Tibial nerve (tissue), 4 donors: ENCODE measurements around the gene ITGA5.

ENCODE experiments used
- EP300 ChIP-seq, 2 donors: sonication (generic); formaldehyde crosslinking; IDR thresholded peaks; one replicate each; pipeline ENCODE4 v1.6.1; 2017; ENCODE audit warnings: antibody characterized with exemption in 2 of 2, mild to moderate bottlenecking in 1 of 2
- POLR2A ChIP-seq, 2 donors: fragments of 450-650 bp; IDR thresholded peaks; one replicate each; pipeline ENCODE4 v1.6.1; 2017; ENCODE audit warnings: antibody characterized with exemption in 2 of 2, mild to moderate bottlenecking in 2 of 2, moderate library complexity in 2 of 2
- TF ChIP-seq, protein P1 (sequence below), 5 experiments: fragments of 200-600 bp in 3 of 5; fragments of 450-650 bp in 2 of 5; sonication (generic) in 3 of 5; IDR thresholded peaks; one replicate each; pipeline ENCODE4 v1.5.1; 2016 to 2019; ENCODE audit warnings: antibody characterized with exemption in 5 of 5, mild to moderate bottlenecking in 3 of 5, moderate library complexity in 2 of 5

DNA sequence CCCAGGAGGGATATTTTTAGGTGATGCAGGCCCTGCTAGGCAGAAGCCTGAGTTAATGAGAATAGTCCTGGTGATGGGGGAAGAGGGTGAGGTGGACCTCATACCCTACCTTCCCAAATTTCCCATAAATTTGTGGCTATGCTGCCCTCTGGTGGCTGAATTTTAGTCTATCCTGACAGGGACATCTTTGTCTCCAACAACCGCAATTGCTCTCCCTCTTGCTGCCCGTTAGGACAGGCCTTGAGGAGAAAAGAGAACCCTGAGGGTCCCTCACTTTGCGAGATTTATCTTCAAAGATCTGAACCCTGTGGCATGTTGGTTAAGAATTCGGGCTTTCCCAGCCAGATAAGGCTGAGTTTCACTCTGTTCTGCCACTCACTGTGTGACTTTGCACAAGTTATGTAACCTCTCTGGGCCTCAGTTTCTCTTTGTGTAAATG lies 24.8 kb downstream of the ITGA5 start:
- TF ChIP-seq POLR2A (IDR thresholded peaks at IDR 0.05) (no peak), EP300 (IDR thresholded peaks at IDR 0.05) (no peak)
- TF ChIP-seq, protein P1, sequence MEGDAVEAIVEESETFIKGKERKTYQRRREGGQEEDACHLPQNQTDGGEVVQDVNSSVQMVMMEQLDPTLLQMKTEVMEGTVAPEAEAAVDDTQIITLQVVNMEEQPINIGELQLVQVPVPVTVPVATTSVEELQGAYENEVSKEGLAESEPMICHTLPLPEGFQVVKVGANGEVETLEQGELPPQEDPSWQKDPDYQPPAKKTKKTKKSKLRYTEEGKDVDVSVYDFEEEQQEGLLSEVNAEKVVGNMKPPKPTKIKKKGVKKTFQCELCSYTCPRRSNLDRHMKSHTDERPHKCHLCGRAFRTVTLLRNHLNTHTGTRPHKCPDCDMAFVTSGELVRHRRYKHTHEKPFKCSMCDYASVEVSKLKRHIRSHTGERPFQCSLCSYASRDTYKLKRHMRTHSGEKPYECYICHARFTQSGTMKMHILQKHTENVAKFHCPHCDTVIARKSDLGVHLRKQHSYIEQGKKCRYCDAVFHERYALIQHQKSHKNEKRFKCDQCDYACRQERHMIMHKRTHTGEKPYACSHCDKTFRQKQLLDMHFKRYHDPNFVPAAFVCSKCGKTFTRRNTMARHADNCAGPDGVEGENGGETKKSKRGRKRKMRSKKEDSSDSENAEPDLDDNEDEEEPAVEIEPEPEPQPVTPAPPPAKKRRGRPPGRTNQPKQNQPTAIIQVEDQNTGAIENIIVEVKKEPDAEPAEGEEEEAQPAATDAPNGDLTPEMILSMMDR (IDR thresholded peaks at IDR 0.05), result peak; percentile 56 to 66 (median 61)
